HL-60 (cell line): ENCODE measurements around the gene SEMA7A.
"Not testable (repeated sequence)": the region's sequence is repeated elsewhere in the genome, so short reads cannot be mapped to it uniquely, and the experiment has no call there.

Experiments used
- GABPA ChIP-seq: IDR thresholded peaks from 2 replicates; pipeline ENCODE4 v1.6.1; 2012; ENCODE audit warnings: low read depth
- POLR2AphosphoS5 ChIP-seq: IDR thresholded peaks from 2 replicates; pipeline ENCODE4 v1.6.1; 2012; ENCODE audit warnings: low read depth
- SPI1 ChIP-seq: IDR thresholded peaks from 2 replicates; pipeline ENCODE4 v1.6.1; 2012; ENCODE audit warnings: low read depth, mild to moderate bottlenecking, borderline replicate concordance
- TF ChIP-seq, protein P1 (sequence below): IDR thresholded peaks from one replicate; pipeline ENCODE4 v1.5.1; 2011; ENCODE audit warnings: low read length, control low read depth, inconsistent platforms; ENCODE audit not compliant: insufficient read depth
- TF ChIP-seq, protein P2 (sequence below): IDR thresholded peaks from 2 replicates; pipeline ENCODE4 v1.6.1; 2012; ENCODE audit warnings: low read depth; ENCODE audit not compliant: insufficient replicate concordance

DNA sequence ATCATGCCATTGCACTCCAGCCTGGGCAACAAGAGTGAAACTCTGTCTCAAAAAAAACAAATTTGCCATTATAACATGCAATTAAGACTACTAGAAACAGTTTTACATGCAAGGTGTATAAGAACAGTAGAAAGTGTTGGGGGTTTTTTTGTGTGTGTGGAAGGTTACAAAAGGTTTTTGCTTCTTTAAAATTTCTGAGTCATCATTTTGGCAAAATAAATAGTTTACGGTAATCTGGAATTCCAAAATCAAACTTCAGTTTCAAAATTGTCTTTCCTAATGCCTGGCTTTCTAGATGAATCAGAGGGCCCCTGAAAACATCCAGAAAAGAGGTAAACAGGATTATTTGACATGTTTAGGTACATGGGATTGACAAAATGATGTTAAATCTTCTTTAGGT, 72.9 kb downstream of the SEMA7A start:
- TF ChIP-seq, protein P1, sequence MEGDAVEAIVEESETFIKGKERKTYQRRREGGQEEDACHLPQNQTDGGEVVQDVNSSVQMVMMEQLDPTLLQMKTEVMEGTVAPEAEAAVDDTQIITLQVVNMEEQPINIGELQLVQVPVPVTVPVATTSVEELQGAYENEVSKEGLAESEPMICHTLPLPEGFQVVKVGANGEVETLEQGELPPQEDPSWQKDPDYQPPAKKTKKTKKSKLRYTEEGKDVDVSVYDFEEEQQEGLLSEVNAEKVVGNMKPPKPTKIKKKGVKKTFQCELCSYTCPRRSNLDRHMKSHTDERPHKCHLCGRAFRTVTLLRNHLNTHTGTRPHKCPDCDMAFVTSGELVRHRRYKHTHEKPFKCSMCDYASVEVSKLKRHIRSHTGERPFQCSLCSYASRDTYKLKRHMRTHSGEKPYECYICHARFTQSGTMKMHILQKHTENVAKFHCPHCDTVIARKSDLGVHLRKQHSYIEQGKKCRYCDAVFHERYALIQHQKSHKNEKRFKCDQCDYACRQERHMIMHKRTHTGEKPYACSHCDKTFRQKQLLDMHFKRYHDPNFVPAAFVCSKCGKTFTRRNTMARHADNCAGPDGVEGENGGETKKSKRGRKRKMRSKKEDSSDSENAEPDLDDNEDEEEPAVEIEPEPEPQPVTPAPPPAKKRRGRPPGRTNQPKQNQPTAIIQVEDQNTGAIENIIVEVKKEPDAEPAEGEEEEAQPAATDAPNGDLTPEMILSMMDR, result not testable (repeated sequence)
- TF ChIP-seq POLR2AphosphoS5, GABPA, SPI1: not testable (repeated sequence)
- TF ChIP-seq, protein P2, sequence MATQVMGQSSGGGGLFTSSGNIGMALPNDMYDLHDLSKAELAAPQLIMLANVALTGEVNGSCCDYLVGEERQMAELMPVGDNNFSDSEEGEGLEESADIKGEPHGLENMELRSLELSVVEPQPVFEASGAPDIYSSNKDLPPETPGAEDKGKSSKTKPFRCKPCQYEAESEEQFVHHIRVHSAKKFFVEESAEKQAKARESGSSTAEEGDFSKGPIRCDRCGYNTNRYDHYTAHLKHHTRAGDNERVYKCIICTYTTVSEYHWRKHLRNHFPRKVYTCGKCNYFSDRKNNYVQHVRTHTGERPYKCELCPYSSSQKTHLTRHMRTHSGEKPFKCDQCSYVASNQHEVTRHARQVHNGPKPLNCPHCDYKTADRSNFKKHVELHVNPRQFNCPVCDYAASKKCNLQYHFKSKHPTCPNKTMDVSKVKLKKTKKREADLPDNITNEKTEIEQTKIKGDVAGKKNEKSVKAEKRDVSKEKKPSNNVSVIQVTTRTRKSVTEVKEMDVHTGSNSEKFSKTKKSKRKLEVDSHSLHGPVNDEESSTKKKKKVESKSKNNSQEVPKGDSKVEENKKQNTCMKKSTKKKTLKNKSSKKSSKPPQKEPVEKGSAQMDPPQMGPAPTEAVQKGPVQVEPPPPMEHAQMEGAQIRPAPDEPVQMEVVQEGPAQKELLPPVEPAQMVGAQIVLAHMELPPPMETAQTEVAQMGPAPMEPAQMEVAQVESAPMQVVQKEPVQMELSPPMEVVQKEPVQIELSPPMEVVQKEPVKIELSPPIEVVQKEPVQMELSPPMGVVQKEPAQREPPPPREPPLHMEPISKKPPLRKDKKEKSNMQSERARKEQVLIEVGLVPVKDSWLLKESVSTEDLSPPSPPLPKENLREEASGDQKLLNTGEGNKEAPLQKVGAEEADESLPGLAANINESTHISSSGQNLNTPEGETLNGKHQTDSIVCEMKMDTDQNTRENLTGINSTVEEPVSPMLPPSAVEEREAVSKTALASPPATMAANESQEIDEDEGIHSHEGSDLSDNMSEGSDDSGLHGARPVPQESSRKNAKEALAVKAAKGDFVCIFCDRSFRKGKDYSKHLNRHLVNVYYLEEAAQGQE, result not testable (repeated sequence)
